NCI-H146 treated with DMSO at 0.1 percent for 48 hours (cell line): ENCODE data around the gene PTPRN2.
"Not testable (repeated sequence)": the region's sequence is repeated elsewhere in the genome, so short reads cannot be mapped to it uniquely, and the experiment has no call there.

ENCODE experiments used
- DNase-seq: peaks from one replicate; lab custom pipeline; 2025; ENCODE audit not compliant: unreplicated experiment; lab: John Stamatoyannopoulos, UW

The PTPRN2 gene

DNA sequence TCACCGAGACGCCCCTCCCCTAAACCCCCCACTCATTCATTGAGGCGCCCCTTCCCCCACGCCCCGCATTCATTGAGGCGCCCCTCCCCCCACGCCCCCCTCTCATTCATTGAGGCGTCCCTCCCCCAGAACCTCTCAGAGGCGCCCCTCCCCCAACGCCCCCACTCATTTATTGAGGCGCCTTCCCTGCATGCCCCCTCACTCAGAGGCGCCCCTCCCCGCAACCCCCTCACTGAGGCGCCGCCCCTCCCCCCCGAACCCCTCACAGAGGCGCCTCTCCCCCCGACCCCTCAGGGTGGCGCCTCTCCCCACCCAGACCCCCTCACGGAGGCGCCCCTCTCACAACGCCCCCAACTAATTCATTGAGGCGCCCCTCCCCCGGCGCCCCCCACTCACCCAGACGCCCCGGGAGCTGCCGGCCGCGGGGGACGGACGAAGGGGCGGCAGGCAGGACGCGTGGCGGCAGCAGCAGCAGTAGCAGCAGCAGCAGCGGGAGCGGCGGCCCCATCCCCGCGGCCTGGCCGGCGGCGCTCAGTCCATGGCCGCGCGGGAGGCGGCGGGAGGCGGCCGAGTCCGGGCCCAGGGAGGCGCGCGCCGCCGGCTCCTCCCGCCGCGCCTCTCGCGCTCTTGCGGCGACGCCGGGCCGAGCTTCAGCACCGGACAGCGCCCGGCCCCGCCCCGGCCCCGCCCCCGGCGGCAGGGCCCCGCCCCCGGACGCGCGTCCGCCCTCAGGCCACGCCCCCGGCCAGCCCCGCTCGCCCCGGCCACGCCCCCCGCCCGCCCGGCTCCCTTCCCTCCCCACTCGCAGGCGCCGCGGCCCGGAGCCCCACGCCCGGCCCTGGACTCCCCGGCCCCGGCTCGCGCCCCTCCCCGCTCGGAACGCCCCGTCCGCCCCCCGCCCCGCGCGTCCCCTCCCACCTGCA, at the start of gene PTPRN2:
TSS of gene PTPRN2 (minus strand) at position 662 of the 923 bp plus-strand sequence.
- peak; percentile 36 for DNase-seq

DNA sequence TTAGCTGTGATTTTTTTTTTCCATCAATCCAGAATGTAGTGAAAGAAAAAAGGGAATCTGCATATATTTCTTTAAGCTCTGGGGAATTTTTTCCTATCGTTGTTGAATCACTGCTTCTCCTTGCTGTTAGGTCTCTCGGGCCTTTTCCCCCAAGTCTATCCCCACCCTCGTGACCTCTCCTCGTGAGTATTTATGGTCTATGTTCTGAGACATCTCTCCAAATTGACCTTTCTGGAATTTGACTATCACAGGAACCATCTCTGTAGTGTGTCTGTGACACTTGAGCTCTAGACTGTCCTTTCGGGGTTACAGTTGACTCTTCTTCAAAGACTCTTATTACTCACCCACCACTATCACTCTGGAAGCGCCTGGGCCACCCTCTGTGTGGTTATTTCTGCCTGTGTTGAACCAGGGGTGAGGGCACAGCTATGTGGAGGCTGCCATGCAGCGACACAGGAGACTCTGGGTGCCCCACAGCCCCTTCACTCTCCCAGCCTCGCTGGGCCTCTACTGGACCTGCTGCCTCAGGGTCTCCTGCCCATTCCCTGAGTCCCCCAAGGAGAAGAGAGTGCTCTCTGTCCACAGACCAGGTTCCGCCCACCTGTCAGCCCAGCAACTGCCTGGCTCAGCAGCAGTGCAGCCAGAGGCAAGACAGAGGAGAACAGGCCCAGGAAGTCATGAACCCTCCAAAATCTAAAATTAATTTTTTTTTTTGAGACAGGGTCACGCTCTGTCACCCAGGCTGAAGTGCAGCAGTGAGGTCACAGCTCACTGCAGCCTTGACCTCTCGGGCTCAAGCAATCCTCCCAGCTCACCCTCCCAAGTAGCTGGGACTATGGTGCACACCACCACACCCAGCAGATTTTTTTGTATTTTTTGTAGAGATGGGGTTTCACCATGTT, 45.7 kb upstream of the PTPRN2 start:
- no peak for DNase-seq

DNA sequence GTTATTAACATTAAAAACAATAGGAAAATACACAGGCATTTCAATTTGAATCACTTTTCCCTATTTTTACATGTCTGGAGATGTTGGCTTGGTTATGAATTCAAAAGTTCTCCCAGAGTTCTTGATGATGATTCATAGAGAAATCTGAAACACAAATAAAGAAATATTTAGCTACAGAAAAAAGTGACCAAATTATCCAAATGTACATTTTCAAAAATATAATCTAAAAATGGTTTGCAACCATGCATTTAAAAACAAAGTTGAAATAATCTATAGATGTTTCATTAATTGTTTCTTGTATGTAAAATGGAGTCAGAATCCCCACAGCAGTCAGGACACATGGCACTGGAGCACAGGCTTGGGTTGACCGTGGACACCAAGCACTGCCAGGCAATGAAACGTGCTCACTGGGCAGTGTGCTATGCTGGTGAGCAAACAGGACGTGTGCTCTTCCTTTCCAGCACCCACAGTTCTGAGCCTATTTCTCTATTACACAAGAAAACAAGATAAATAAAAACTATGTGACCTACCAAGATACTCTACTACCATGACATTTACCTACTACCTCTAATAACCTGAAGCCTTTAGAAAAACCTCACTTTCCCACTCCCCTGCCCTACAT, 44.1 kb upstream of the PTPRN2 start:
- no peak for DNase-seq

DNA sequence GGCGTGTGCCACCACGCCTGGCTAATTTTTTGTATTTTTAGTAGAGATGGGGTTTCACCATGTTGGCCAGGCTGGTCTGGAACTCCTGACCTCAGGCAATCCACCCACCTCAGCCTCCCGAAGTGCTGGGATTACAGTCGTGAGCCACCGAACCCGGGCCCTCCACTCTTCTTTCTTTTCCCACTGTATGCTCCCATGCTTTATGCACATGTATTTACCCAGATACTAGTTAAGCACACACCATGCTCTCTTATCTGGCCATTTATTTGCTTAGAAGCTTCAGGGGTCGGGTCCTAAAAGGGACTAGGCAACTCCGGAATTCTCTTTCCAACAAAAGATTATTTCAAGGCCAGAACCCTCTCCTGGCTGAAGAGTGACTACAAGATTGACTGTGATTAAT, 38.7 kb upstream of the PTPRN2 start:
- DNase-seq = not testable (repeated sequence)

DNA sequence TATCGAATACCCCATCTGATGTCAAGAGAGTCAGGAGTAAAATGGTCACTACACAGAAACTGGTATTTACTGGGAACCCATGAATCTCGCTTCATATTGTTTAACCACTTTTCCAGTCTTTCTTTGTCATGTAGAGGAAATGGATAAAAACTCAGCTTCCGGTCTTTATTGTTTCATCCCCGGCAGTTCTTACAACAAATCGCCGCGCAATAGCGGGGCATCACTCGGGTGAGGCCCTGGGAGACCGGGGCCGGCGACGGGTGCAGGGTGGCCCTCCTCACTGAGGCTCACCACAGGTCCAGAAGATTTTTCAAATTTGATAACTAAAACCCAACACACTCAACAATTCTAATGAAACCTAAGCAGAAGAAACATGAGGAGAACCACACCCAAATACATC, 35.6 kb upstream of the PTPRN2 start:
- DNase-seq = no peak

DNA sequence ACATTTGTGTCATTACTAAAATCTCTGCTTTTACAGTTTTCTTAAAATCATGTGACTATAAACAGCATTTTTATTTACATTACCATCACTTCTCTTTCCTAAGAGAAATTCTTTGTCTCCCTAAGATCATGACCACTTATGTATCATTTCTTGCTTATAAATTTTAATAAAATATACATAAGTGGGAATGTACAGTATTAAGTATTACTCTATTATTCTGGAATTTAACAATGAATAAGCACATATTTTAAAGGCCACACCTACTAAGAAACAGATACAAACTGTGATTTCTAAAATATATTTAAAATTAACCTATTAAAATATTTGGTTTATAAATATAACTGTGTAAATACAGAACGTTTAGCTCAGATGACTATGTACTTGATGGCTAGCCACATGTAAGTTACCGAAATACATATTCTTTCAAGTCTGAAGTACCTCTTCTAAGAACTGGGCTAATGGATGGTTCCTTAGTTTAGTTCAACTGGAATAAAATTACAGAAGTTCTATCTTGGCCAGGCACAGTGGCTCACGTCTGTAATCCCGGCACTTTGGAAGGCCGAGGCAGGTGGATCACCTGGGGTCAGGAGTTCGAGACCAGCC, 33.3 kb upstream of the PTPRN2 start:
- no peak for DNase-seq

DNA sequence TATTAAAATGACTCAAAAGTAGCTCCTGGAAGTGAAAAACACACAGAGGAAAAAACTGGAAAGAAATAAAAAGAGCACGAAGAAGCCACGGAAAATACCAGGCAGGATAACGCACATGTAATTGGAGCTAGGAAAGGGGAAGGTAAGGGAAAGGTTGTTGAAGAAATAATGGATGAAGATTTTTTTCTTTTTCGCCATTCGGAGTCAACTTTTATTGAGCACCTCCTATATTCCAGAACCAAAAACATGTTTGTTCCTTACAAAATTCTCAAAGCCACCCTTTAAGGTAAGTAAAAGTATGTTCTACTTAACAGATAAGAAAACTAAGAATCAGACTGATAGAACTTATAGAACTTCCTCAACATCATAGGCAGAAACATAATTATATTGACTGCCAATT, 32.8 kb upstream of the PTPRN2 start:
- DNase-seq = no peak

DNA sequence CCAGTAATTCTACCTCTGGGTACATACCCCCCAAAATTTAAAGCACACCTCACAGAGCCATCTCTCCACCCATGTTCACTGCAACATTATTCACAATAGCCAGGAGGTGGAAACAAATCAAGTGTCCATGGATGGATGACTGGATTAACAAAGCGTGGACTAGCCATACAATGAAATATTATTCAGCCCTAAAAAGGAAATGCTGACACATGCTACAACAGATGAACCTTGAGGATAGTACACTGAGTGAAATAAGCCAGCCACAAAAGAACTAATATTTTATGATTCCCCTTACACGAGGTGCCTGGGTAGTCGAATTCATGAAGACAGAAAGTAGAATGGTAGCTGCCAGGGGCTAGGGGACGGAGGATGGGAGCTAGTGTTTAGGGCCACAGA, 31.1 kb upstream of the PTPRN2 start:
- DNase-seq = no peak

DNA sequence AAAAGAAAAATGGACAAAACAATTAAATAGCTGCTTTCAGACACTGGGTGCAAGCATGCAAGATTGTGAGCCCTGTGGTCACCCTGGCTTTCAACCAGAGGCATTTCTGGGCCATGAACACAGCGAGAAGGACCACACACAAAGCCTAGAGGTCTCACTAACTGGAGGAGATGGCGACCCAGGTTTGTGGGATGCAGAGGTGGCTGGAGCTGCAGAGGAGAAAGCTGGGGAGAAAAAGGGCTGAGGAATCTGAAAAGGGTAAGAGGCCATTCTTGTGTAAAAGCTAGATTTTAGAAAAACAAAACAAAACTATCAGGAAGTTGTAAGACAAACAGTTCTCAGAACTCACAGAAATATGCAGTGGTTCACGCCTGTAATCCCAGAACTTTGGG, 30.1 kb upstream of the PTPRN2 start:
- DNase-seq = no peak

DNA sequence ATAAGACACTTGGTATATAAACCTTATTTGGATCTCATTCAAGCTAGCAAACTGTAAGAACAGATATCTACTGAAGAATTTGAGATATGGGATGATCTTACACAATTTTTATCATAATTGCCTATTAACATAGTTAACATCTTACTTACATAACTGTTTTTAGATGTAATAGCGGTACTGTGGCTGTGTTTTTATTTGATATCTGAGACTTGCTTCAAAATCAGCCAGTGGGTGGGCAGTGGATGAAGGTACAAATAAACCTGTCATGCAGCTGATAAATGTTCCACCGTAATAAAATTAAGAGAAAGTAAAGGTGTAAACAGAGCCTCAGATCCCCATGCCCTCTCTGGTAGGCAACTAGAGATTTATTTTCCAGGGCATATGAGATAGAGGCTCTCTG, 28.4 kb upstream of the PTPRN2 start:
- no peak for DNase-seq

DNA sequence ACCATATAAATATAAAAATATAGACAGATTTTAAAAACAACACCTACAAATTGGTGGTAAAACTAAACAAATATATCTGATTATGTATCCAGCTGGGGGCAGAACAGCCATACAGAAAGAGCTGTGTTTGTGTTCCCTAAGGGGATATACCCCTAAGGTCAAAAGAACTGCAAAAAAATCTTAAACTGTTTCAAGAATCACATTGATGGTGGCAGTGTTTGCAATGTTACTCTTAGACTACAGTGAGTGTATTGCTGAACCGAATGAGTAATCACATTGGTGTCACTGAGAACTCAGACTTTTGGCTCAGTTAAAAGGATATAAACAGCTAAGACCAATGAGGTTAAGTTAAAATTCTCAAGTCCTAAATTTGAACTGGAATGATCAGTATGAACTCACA, 27.1 kb upstream of the PTPRN2 start:
- DNase-seq = no peak

DNA sequence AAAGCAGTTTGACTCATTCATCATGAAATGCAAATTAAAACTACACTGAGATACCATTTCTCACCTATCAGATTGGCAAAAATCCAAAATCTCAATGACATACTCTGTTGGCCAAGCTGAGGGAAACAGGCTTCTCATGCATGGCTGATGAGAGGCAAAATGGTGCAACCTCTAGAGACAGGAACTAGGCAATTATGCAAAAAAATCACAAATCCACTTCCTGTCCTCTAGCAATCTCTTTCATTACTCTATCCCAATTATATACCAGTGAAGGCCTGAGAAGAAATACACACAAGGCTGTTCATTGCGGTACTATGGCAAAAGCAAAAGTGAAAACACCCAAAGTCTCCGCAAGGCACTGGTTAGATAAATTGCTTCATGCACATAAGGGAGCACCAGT, 25.9 kb upstream of the PTPRN2 start:
- no peak for DNase-seq

DNA sequence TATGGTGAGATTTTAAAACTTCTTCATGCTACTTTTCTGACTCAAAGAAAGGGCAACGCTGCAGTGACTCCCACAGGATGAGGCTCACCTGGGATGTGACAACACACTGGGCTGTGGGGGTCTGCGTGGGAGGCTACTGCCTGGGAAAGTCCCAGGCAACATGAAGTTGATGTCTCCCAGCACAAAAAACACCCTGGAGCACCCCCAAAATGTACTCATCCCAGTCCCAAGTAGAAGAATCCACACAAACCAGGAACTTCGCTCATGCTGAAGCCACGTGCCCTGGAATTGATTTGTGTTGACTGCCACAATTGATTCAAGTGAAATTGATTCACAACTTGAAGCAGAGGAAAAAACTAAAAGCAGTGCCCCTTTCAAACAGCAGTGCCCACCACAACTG, 24.9 kb upstream of the PTPRN2 start:
- DNase-seq = no peak

DNA sequence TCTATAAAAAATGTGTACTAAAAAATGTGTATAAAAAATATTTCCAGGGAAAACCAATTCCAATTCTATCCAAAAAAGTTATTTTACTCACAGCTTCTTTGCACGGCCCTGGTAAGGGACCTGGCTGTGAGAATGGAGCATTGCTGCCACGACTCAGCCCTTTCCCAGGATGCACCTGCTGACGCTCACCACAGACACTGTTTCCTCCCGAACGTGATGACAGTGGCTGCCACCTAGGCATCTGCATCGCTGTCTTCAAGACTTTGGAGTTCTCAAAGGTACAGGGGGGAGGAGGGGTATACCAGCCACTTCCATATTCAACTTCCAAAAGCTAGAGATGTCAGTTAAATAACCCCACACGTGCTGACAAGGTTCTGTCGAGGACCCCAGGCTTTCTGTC, 23.9 kb upstream of the PTPRN2 start:
- DNase-seq = no peak

DNA sequence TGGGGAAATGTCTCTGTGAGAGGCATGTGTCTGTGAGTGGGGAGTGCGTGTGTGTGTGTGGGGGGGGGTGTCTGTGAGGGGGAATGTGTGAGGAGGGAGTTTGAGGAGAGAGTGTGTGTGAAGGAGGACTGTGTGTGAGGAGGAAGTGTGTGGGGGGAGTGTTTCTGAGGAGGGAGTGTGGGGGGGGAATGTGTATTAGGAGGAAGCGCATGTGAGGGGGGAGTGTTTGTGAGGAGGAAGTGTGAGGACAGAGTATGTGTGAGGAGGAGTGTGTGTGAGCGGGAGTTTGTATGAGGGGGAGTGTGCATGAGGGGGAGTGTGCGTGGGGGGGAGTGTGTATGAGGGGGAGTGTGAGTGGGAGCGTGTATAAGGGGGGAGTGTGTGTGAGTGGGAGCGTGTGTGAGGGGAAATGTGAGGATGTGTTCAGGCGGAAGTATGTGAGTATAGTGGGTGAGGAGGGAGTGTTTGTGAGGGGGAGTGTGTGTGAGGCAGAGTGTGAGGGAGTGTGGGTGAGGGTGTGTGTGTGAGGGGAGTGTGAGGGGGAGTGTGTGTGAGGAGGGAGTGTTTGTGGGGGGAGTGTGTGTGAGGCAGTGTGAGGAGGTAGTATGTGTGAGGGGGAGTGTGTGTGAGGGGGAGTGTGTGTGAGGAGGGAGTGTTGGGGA, 21.8 kb upstream of the PTPRN2 start:
- no peak for DNase-seq

DNA sequence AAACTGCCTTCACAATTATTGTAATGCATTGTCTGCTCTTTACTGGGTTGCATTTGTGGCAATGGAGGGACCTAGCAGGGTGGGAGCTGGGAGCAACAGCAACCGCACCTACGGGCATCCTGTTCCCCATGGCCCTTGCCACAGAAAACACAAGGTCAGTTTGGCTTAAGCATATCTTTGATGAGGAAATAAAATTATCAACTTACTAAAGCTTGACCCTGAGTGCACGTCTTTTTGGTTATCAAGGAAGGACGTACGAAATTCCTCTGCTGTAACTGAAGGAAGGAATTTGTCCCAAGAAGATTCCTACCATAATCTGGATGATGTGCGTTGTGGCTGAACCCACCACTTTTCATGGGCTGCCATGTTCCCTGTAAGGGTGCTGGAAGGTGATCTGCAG, 19.9 kb upstream of the PTPRN2 start:
- no peak for DNase-seq

DNA sequence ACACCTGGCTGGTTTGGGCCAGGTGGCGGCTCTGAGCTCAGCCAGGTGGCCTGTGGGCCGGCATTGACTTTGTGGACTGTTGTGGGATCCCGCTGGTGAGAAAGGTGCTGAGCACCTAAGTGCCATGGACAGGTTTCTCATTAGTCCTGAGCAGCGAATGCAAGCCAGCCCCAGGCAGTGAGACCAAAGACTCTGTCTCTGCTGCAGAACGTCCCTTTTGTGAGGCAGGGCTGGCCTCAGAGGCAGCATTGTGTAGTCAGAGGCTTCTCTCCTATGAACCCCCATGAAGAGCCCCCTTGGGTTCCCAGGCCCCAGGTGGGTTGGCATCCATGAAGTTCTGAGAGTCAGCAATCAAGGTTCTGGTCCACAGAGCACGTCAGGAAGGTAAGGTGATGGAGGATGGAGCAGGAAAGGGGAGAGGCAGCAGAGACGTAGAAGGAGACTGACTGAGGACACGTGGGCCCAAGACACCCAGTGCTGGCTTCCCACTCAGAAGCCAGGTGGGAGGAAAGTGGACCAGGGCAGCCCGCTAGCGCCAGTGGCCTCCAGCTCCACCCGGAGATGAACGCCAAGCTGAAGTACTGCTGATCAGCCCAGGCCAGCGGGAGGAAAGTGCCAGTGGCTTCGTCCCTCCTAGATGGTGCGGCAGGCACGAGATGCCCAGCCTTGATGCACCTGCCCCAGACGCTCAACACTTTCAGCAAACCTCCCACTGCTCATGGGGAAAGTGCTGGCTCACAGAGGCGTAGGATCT, 19.2 kb upstream of the PTPRN2 start:
- DNase-seq = no peak

DNA sequence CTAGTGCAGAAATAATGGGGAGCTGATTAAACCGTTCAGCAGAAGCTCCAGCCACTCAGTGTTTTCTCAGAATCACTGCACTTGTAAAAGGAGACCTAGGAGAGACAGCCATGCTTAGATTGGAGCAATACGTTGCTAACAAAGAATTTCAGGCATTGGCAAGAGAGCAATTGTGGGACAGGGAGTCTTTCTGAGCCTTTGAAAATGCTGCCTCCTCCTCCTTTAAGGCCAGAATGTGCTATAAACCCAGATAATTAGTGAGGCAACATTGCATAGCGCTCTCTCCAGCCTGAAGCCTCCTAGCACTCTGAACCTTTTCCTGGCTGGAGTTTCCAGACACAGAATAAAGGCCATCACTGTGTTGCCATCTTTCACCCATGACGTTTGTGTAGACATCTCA, 18.5 kb upstream of the PTPRN2 start:
- no peak for DNase-seq

DNA sequence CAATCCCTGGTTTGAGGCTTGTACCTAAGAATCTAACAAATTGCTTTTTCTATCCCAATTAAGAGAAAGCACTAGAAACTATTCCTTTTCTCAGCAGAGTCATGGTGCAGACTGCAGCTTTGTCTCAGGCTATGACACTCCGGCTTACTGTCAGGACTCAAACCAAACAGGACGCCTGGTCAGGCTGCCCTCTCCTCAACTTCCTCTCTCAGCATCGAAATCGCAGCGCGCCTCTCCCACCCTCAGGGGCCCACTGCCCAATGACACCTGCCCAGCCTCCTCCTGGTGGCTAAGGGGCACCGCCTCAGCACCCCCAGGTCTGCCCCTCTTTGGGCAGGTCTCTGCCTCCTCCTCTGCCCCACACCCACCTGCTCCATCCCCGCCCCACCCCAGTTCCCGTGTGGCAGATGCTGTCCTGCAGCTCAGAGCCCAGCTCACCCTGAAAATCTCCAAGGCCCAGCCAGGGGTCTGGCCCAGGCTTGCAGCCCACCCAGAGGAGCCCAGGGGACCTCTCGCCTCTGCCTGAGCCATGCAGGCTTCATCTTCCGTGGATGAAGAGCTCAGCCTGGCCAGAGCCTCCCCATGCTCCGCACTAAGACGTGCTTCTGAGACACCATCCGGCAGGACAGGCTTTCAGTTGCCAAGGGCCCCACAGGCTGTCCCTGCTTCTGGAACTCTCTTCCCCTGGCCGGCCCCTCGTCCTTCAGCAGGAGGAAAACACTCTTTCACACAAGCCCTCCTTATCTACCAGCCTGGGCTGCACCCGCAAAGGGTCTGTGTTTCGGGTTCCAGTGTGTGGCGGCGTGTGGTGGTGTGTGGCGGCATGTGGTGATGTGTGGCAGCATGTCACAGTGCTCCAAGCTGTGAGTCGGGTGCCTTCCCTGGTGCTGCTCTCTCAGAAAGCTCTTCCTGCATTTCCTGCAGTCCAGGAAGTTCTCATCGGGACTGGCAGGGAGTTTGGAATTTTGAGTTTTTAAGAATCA, 16.4 kb upstream of the PTPRN2 start:
- DNase-seq = no peak
